SK-N-SH (cell line): ENCODE measurements around the gene TMUB1. TPM values are rescaled to one million over a fixed set of nuclear protein-coding genes. Genes with fewer than 3 reads are reported as not detected.

ENCODE experiments used
- CTCF ChIA-PET: fragments of 300-600, 350-600 bp; formaldehyde crosslinking; extraction: SDS; loops from one replicate; lab custom pipeline; 2021; lab: Yijun Ruan, JAX
- POLR2A ChIA-PET: fragments of 350-600 bp; sonication (Branson Sonifier 250); formaldehyde crosslinking; extraction: SDS; loops from one replicate; lab custom pipeline; 2020; ENCODE audit warnings: antibody characterized with exemption, inconsistent platforms; lab: Yijun Ruan, JAX
- DNase-seq: peaks from one replicate; pipeline ENCODE4 v3.0.0; 2012
- H2AFZ ChIP-seq: fragments of 200-600 bp; sonication (generic); 2 replicates; pipeline ENCODE4 v1.8.1; 2016; ENCODE audit warnings: antibody characterized with exemption, mild to moderate bottlenecking, low read depth
- H3F3A ChIP-seq: fragments of 200-600 bp; sonication (generic); replicated peaks from 2 replicates; pipeline ENCODE3; 2016; ENCODE audit warnings: antibody characterized with exemption, mild to moderate bottlenecking; ENCODE audit not compliant: insufficient read depth
- H3K27ac ChIP-seq, 2 experiments: fragments of 200-500 bp in 1 of 2; fragments of 200-600 bp in 1 of 2; sonication (Bioruptor generic) in 1 of 2; sonication (generic), shearing (Covaris generic) in 1 of 2; 2 replicates each; pipeline versions ENCODE4 v1.5.1 to v1.6.1; 2014 to 2016; ENCODE audit warnings: low read depth in 2 of 2, inconsistent platforms in 1 of 2, low read length in 1 of 2, mild to moderate bottlenecking in 1 of 2, mixed read lengths in 1 of 2
- H3K27me3 ChIP-seq: fragments of 200-600 bp; sonication (generic), shearing (Covaris generic); 2 replicates; pipeline ENCODE4 v1.6.1; 2016; ENCODE audit warnings: mixed run types; ENCODE audit not compliant: insufficient read depth
- H3K36me3 ChIP-seq, 2 experiments: fragments of 200-500 bp in 1 of 2; fragments of 200-600 bp in 1 of 2; sonication (Bioruptor generic) in 1 of 2; sonication (generic) in 1 of 2; replicated peaks in 1 of 2; 2 replicates each; pipeline versions ENCODE3 to v1.5.1; 2014 to 2016; ENCODE audit warnings: low read length in 1 of 2, mild to moderate bottlenecking in 1 of 2; ENCODE audit not compliant: insufficient read depth in 2 of 2, control insufficient read depth in 1 of 2
- H3K4me1 ChIP-seq, 2 experiments: fragments of 200-500 bp in 1 of 2; fragments of 200-600 bp in 1 of 2; sonication (Bioruptor generic) in 1 of 2; sonication (generic), shearing (Covaris generic) in 1 of 2; 2 replicates each; pipeline versions ENCODE4 v1.5.1 to v1.6.1; 2014 to 2016; ENCODE audit warnings: low read depth in 1 of 2, low read length in 1 of 2, mixed run types in 1 of 2; ENCODE audit not compliant: insufficient read depth in 2 of 2, control insufficient read depth in 1 of 2
- H3K4me2 ChIP-seq: fragments of 200-600 bp; sonication (generic), shearing (Covaris generic); 2 replicates; pipeline ENCODE4 v1.6.1; 2017; ENCODE audit warnings: mixed run types
- H3K4me3 ChIP-seq, 2 experiments: fragments of 200-500 bp in 1 of 2; fragments of 200-600 bp in 1 of 2; sonication (Bioruptor generic) in 1 of 2; sonication (generic), shearing (Covaris generic) in 1 of 2; 2 replicates each; pipeline versions ENCODE4 v1.5.1 to v1.8.1; 2014 to 2016; ENCODE audit warnings: low read depth in 2 of 2, inconsistent platforms in 1 of 2, low read length in 1 of 2, mild to moderate bottlenecking in 1 of 2, mixed read lengths in 1 of 2, moderate library complexity in 1 of 2
- H3K79me2 ChIP-seq: fragments of 200-600 bp; sonication (generic); 2 replicates; pipeline ENCODE4 v1.8.1; 2017; ENCODE audit warnings: mild to moderate bottlenecking; ENCODE audit not compliant: insufficient read depth
- H3K9ac ChIP-seq: fragments of 200-600 bp; sonication (generic); 2 replicates; pipeline ENCODE4 v1.6.1; 2017; ENCODE audit warnings: mixed run types
- H3K9me2 ChIP-seq: fragments of 200-600 bp; sonication (generic); 2 replicates; pipeline ENCODE4 v1.6.1; 2017; ENCODE audit warnings: mixed run types
- H3K9me3 ChIP-seq: fragments of 200-600 bp; sonication (generic); 2 replicates; pipeline ENCODE4 v1.6.1; 2017; ENCODE audit warnings: mixed run types, mild to moderate bottlenecking, moderate library complexity
- H4K20me1 ChIP-seq: fragments of 200-600 bp; sonication (generic); 2 replicates; pipeline ENCODE4 v1.6.1; 2017; ENCODE audit warnings: mild to moderate bottlenecking, mixed run types; ENCODE audit not compliant: insufficient read depth
- EP300 ChIP-seq, 2 experiments: IDR thresholded peaks; 2 replicates each; pipeline versions ENCODE4 v1.4.0 to v1.6.1; 2012; ENCODE audit warnings: borderline replicate concordance in 1 of 2, low read depth in 1 of 2, low read length in 1 of 2
- EZH2phosphoT487 ChIP-seq: fragments of 200-600 bp; sonication (generic); IDR thresholded peaks from 2 replicates; pipeline ENCODE4 v1.6.1; 2017; ENCODE audit warnings: low read depth, mixed run types, mild to moderate bottlenecking, antibody characterized with exemption, moderate library complexity, borderline replicate concordance
- GATA2 ChIP-seq: sonication (generic); formaldehyde crosslinking; IDR thresholded peaks from 2 replicates; pipeline ENCODE4 v1.5.0; 2020; ENCODE audit warnings: mild to moderate bottlenecking, missing genetic modification reagents
- MEF2A ChIP-seq: IDR thresholded peaks from 2 replicates; pipeline ENCODE4 v1.4.0; 2012; ENCODE audit warnings: low read depth, borderline replicate concordance
- MXI1 ChIP-seq: IDR thresholded peaks from 2 replicates; pipeline ENCODE4 v1.6.1; 2012; ENCODE audit warnings: mild to moderate bottlenecking, low read depth, low read length, improper control_type of control experiment
- POLR2AphosphoS5 ChIP-seq: IDR thresholded peaks from 2 replicates; pipeline ENCODE4 v1.6.1; 2012; ENCODE audit warnings: low read depth, low read length
- RXRA ChIP-seq: IDR thresholded peaks from 2 replicates; pipeline ENCODE4 v1.4.0; 2012; ENCODE audit warnings: low read depth, mild to moderate bottlenecking, borderline replicate concordance
- SIN3A ChIP-seq: IDR thresholded peaks from 2 replicates; pipeline ENCODE4 v1.6.1; 2012; ENCODE audit warnings: low read depth, mild to moderate bottlenecking, low read length, moderate library complexity, borderline replicate concordance
- TEAD4 ChIP-seq: IDR thresholded peaks from 2 replicates; pipeline ENCODE4 v1.4.0; 2012; ENCODE audit warnings: mild to moderate bottlenecking, borderline replicate concordance; ENCODE audit not compliant: insufficient read depth
- YY1 ChIP-seq: IDR thresholded peaks from 2 replicates; pipeline ENCODE4 v1.4.0; 2012; ENCODE audit warnings: low read depth, mild to moderate bottlenecking
- WGBS: methylation state at CpG from one replicate; pipeline ENCODE4 v1.1.6; 2017; ENCODE audit warnings: low lambda C conversion rate; 5-methylcytosine and 5-hydroxymethylcytosine counted together
- polyA plus RNA-seq, 3 experiments: library from polyadenylated mRNA; depleted of rRNA; stranded (reverse); fragments of >200 nt; gene quantifications; 2 replicates each; pipeline ENCODE4 v1.2.3, GENCODE V29; 2012
- TF ChIP-seq, protein P1 (sequence below): IDR thresholded peaks from 2 replicates; pipeline ENCODE4; 2012
- TF ChIP-seq, protein P2 (sequence below): IDR thresholded peaks from 2 replicates; pipeline ENCODE4 v1.4.0; 2012; ENCODE audit warnings: low read depth, borderline replicate concordance
- TF ChIP-seq, protein P3 (sequence below): fragments of 150-350 bp; IDR thresholded peaks from 2 replicates; pipeline ENCODE4 v1.6.1; 2017; ENCODE audit warnings: antibody characterized with exemption, low read length, low read depth, borderline replicate concordance

Gene TMUB1
- polyA plus RNA-seq, 1 of the 3 experiments (the other 2 are of a cell fraction): 60.6 TPM

DNA sequence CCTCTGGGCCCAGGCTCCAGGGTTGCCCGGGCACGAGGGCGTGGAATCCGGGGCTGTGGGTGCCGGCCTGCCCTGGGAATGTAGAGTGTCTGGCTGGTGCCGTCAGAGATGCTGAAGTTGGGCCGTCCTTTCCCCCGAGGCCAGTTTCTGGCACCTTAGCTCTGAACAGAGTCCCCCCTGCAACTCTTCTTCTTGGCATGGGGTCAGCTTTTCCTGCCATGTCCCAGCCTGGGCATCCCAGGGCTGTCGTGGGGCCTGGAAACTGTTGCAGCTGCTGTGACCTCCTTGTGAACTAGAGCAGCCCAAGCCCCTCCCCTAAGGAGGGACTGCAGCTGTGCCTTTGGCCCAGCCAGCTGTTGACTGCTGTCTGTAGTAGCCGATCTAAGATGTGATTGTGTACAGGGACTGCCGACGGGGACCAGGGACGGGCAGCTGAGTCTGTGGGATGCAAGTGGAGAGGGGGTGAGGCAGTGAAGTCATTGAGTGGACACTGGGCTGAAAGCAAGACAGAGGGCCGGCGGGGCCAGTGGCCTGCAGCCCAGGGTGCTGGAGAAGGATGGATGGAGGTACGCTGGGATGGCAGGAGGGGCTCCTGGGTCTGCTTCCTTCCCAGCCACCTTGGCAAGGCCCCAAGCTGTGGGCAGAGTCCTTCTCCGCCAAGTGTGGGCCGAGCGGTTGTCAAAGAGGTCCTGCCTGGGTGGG, 48.5 kb upstream of the TMUB1 start:
- no peak overlapping the region for H2AFZ ChIP-seq
- H3K36me3 ChIP-seq: peaks cover 20 to 98% of the 10 kb centered on the region in 2 experiments
- H3K9me2 ChIP-seq: no peaks in the 10 kb centered on the region
- no peak overlapping the region for H3K4me3 ChIP-seq
- peak overlapping the region in 1 of 2 experiments; percentile 73; a peak in 2 of 4 replicates for H3K27ac ChIP-seq
- 77% methylated on average over 15 of the region's 19 CpGs for WGBS
- peaks cover 0 to 34% of the 10 kb centered on the region in 2 experiments; a peak in 1 of 4 replicates for H3K4me1 ChIP-seq
- H3K27me3 ChIP-seq: no peaks in the 10 kb centered on the region
- H3K9ac ChIP-seq: no peak overlapping the region
- ChIA-PET CTCF (interaction anchor here (0.7 to 18.0 kb wide), 11 partner anchors 8 to 112 kb away, joined by 3 to 243 read pairs (median 7); partner anchors contain the start of gene GBX1), POLR2A (interaction anchor here (0.9 to 1.0 kb wide), 2 partner anchors 11 to 35 kb away, joined by 3 read pairs; no protein-coding TSS in a partner anchor)
- no peaks in the 10 kb centered on the region for H3F3A ChIP-seq
- TF ChIP-seq MXI1 (peak; percentile 31; the same call in 1 of the 2 replicates), GATA2 (CRISPR knock-in tag) (peak; percentile 72), EP300 (IDR thresholded peaks at IDR 0.05; ENCODE audit: borderline replicate concordance in 1 of 2, low read depth in 1 of 2, low read length in 1 of 2) (no peak), POLR2AphosphoS5 (no peak)
- TF ChIP-seq, protein P1, sequence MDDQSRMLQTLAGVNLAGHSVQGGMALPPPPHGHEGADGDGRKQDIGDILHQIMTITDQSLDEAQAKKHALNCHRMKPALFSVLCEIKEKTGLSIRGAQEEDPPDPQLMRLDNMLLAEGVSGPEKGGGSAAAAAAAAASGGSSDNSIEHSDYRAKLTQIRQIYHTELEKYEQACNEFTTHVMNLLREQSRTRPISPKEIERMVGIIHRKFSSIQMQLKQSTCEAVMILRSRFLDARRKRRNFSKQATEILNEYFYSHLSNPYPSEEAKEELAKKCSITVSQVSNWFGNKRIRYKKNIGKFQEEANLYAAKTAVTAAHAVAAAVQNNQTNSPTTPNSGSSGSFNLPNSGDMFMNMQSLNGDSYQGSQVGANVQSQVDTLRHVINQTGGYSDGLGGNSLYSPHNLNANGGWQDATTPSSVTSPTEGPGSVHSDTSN: no peak
- TF ChIP-seq, protein P2, sequence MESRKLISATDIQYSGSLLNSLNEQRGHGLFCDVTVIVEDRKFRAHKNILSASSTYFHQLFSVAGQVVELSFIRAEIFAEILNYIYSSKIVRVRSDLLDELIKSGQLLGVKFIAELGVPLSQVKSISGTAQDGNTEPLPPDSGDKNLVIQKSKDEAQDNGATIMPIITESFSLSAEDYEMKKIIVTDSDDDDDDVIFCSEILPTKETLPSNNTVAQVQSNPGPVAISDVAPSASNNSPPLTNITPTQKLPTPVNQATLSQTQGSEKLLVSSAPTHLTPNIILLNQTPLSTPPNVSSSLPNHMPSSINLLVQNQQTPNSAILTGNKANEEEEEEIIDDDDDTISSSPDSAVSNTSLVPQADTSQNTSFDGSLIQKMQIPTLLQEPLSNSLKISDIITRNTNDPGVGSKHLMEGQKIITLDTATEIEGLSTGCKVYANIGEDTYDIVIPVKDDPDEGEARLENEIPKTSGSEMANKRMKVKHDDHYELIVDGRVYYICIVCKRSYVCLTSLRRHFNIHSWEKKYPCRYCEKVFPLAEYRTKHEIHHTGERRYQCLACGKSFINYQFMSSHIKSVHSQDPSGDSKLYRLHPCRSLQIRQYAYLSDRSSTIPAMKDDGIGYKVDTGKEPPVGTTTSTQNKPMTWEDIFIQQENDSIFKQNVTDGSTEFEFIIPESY: no peak
- H3K4me2 ChIP-seq: no peak overlapping the region
- peak; percentile 87 for DNase-seq
- H3K9me3 ChIP-seq: no peaks in the 10 kb centered on the region
- H3K79me2 ChIP-seq: peaks cover 3% of the 10 kb centered on the region; the same call in 1 of the 2 replicates
- H4K20me1 ChIP-seq: peaks cover 7% of the 10 kb centered on the region; the same call in 1 of the 2 replicates

DNA sequence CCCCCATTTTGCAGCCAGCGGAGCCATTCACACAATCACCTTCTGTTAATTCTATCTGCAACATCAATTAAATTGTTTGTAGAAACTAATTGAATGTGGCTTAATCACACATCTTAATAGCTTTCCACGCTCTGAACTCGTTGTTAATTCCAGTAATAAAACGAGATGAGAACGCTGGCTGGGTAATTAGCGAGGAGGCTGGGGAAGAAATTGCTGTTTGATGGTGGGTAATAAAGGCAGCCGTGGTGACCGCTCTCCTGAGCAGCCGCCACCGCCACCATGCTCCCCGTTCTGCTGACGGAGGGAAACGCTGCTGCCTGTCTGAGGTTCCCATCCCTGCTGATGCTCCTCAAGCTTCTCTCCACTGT, 47.9 kb upstream of the TMUB1 start:
- ChIA-PET POLR2A (interaction anchor here (0.9 to 1.0 kb wide), 2 partner anchors 11 to 35 kb away, joined by 3 read pairs; no protein-coding TSS in a partner anchor), CTCF (interaction anchor here (0.8 to 18.0 kb wide), 11 partner anchors 10 to 113 kb away, joined by 3 to 243 read pairs (median 5); partner anchors contain the start of gene GBX1)
- Histone ChIP-seq H3K9me2 (no peaks in the 10 kb centered on the region), H3K4me1 (peaks cover 0 to 34% of the 10 kb centered on the region in 2 experiments; a peak in 1 of 4 replicates), H4K20me1 (peaks cover 9% of the 10 kb centered on the region; the same call in 1 of the 2 replicates), H3K36me3 (peaks cover 20 to 93% of the 10 kb centered on the region in 2 experiments), H3K27ac (peak overlapping the region in 1 of 2 experiments; percentile 73; a peak in 2 of 4 replicates), H3K79me2 (peaks cover 5% of the 10 kb centered on the region; the same call in 1 of the 2 replicates), H2AFZ (no peak overlapping the region), H3K4me3 (no peak overlapping the region), H3K9ac (no peak overlapping the region), H3F3A (no peaks in the 10 kb centered on the region), H3K9me3 (no peaks in the 10 kb centered on the region), H3K4me2 (no peak overlapping the region), H3K27me3 (no peaks in the 10 kb centered on the region)
- WGBS: 84% methylated on average over 13 of the region's 13 CpGs
- TF ChIP-seq POLR2AphosphoS5: no peak
- TF ChIP-seq SIN3A: no peak
- TF ChIP-seq TEAD4: no peak
- TF ChIP-seq YY1: no peak
- TF ChIP-seq RXRA: no peak
- TF ChIP-seq EZH2phosphoT487: no peak
- TF ChIP-seq, protein P3, sequence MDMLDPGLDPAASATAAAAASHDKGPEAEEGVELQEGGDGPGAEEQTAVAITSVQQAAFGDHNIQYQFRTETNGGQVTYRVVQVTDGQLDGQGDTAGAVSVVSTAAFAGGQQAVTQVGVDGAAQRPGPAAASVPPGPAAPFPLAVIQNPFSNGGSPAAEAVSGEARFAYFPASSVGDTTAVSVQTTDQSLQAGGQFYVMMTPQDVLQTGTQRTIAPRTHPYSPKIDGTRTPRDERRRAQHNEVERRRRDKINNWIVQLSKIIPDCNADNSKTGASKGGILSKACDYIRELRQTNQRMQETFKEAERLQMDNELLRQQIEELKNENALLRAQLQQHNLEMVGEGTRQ: no peak
- TF ChIP-seq MEF2A: no peak
- DNase-seq: no peak
